IMR-90 (cell line): ENCODE measurements around the gene ELFN1. TPM values are rescaled to one million over a fixed set of nuclear protein-coding genes. Genes with fewer than 3 reads are reported as not detected.

Source experiments
- ATAC-seq: fragments of 200-7000 bp; cut with Tn5 transposase; 2 replicates; pipeline ENCODE4 v1.9.1; 2020; ENCODE audit warnings: low read depth, mild to moderate bottlenecking, moderate library complexity
- BruUV-seq: library from RNA; stranded (reverse); fragments of 400-500 nt; replicated peaks from 2 replicates; lab custom pipeline; 2021; lab: Mats Ljungman, UMichigan
- CTCF ChIA-PET: fragments of 300-600 bp; formaldehyde crosslinking; extraction: SDS; loops from one replicate; lab custom pipeline; 2021; ENCODE audit warnings: antibody characterized with exemption; lab: Yijun Ruan, JAX
- POLR2A ChIA-PET: fragments of 300-600 bp; sonication (Branson Sonifier 250); formaldehyde crosslinking; loops from one replicate; lab custom pipeline; 2022; ENCODE audit warnings: antibody characterized with exemption; ENCODE audit not compliant: unreplicated experiment; lab: Charles Lee
- DNase-seq: peaks from one replicate; pipeline ENCODE4 v3.0.0; 2013
- H2AFZ ChIP-seq: replicated peaks from 2 replicates; pipeline ENCODE3; 2013; ENCODE audit warnings: low read length, mild to moderate bottlenecking; ENCODE audit not compliant: poor library complexity
- H2AK5ac ChIP-seq: 2 replicates; pipeline ENCODE4 v1.6.1; 2013; ENCODE audit warnings: low read depth, low read length, inconsistent platforms
- H2AK9ac ChIP-seq: replicated peaks from 2 replicates; pipeline ENCODE3; 2013; ENCODE audit warnings: mild to moderate bottlenecking, low read depth, low read length, moderate library complexity; ENCODE audit not compliant: poor library complexity
- H2BK120ac ChIP-seq: 2 replicates; pipeline ENCODE4 v1.6.1; 2013; ENCODE audit warnings: low read depth, low read length, inconsistent platforms
- H2BK15ac ChIP-seq: 3 replicates; pipeline ENCODE4 v1.6.1; 2013; ENCODE audit warnings: low read depth, low read length, inconsistent platforms
- H2BK20ac ChIP-seq: 2 replicates; pipeline ENCODE4 v1.6.1; 2013; ENCODE audit warnings: low read depth, mild to moderate bottlenecking, inconsistent platforms, low read length, moderate library complexity
- H2BK5ac ChIP-seq: 2 replicates; pipeline ENCODE4 v1.6.1; 2013; ENCODE audit warnings: mild to moderate bottlenecking, low read depth, low read length, inconsistent platforms; ENCODE audit not compliant: poor library complexity, severe bottlenecking
- H3K14ac ChIP-seq: replicated peaks from 2 replicates; pipeline ENCODE4 v1.6.1; 2013; ENCODE audit warnings: low read depth, low read length, inconsistent platforms
- H3K18ac ChIP-seq: 2 replicates; pipeline ENCODE4 v1.6.1; 2013; ENCODE audit warnings: low read depth, low read length, control low read depth
- H3K23ac ChIP-seq: 2 replicates; pipeline ENCODE4 v1.6.1; 2013; ENCODE audit warnings: low read depth, low read length, inconsistent platforms
- H3K27ac ChIP-seq: 2 replicates; pipeline ENCODE4 v1.5.1; 2013; ENCODE audit warnings: mild to moderate bottlenecking, control low read depth, low read length; ENCODE audit not compliant: insufficient read depth
- H3K27me3 ChIP-seq: 2 replicates; pipeline ENCODE4 v1.6.1; 2013; ENCODE audit warnings: low read length; ENCODE audit not compliant: control insufficient read depth, insufficient read depth
- H3K36me3 ChIP-seq: 2 replicates; pipeline ENCODE4 v1.6.1; 2013; ENCODE audit warnings: low read length, mixed read lengths; ENCODE audit not compliant: control insufficient read depth, insufficient read depth
- H3K4ac ChIP-seq: 2 replicates; pipeline ENCODE4 v1.6.1; 2013; ENCODE audit warnings: low read depth, low read length, inconsistent platforms
- H3K4me1 ChIP-seq: 2 replicates; pipeline ENCODE4 v1.6.1; 2013; ENCODE audit warnings: low read length, mixed read lengths; ENCODE audit not compliant: control insufficient read depth, insufficient read depth
- H3K4me2 ChIP-seq: 2 replicates; pipeline ENCODE4 v1.6.1; 2013; ENCODE audit warnings: low read depth, mild to moderate bottlenecking, control low read depth, low read length, moderate library complexity
- H3K4me3 ChIP-seq: 2 replicates; pipeline ENCODE4 v1.5.1; 2013; ENCODE audit warnings: low read depth, mild to moderate bottlenecking, control low read depth, low read length, moderate library complexity; ENCODE audit not compliant: insufficient read depth
- H3K56ac ChIP-seq: 2 replicates; pipeline ENCODE4 v1.6.1; 2013; ENCODE audit warnings: low read length, inconsistent platforms; ENCODE audit not compliant: insufficient read depth; ENCODE audit errors: extremely low read depth
- H3K79me1 ChIP-seq, 2 experiments: 2 replicates each; pipeline ENCODE4 v1.6.1; 2013; ENCODE audit warnings: low read length in 2 of 2, inconsistent platforms in 1 of 2, low read depth in 1 of 2
- H3K9ac ChIP-seq: 2 replicates; pipeline ENCODE4 v1.6.1; 2013; ENCODE audit warnings: low read depth, low read length, control low read depth
- H3K9me1 ChIP-seq: 2 replicates; pipeline ENCODE4 v1.6.1; 2013; ENCODE audit warnings: low read length, inconsistent platforms; ENCODE audit not compliant: insufficient read depth
- H3K9me3 ChIP-seq: 2 replicates; pipeline ENCODE4 v1.6.1; 2013; ENCODE audit warnings: low read length; ENCODE audit not compliant: control insufficient read depth, insufficient read depth
- H4K20me1 ChIP-seq: 2 replicates; pipeline ENCODE4 v1.6.1; 2013; ENCODE audit warnings: low read length, inconsistent platforms; ENCODE audit not compliant: insufficient read depth
- H4K5ac ChIP-seq: 2 replicates; pipeline ENCODE4 v1.6.1; 2013; ENCODE audit warnings: mild to moderate bottlenecking, low read depth, low read length, control low read depth
- H4K8ac ChIP-seq, 2 experiments: 2 replicates each; pipeline ENCODE4 v1.6.1; 2013; ENCODE audit warnings: low read depth in 2 of 2, low read length in 2 of 2, control low read depth in 1 of 2, inconsistent platforms in 1 of 2
- H4K91ac ChIP-seq: 2 replicates; pipeline ENCODE4 v1.6.1; 2013; ENCODE audit warnings: low read depth, low read length, inconsistent platforms; ENCODE audit not compliant: insufficient read depth
- BHLHE40 ChIP-seq: fragments of 150-350 bp; IDR thresholded peaks from 2 replicates; pipeline ENCODE4 v1.6.1; 2016; ENCODE audit warnings: mild to moderate bottlenecking, low read depth, low read length
- CEBPB ChIP-seq: IDR thresholded peaks from 2 replicates; pipeline ENCODE4 v1.6.1; 2012; ENCODE audit warnings: low read depth, low read length, improper control_type of control experiment
- CHD1 ChIP-seq: IDR thresholded peaks from 2 replicates; pipeline ENCODE4 v1.6.1; 2012; ENCODE audit warnings: low read depth, low read length, improper control_type of control experiment
- CTCF ChIP-seq: conservative IDR thresholded peaks from 2 replicates; pipeline ENCODE4 v1.5.1; 2012; ENCODE audit warnings: mild to moderate bottlenecking, low read depth, low read length, improper control_type of control experiment
- ELK1 ChIP-seq: fragments of 150-350 bp; IDR thresholded peaks from 2 replicates; pipeline ENCODE4 v1.6.1; 2016; ENCODE audit warnings: low read depth, mild to moderate bottlenecking, low read length, moderate library complexity, borderline replicate concordance
- FOS ChIP-seq: fragments of 150-350 bp; IDR thresholded peaks from 2 replicates; pipeline ENCODE4 v1.6.1; 2016; ENCODE audit warnings: low read depth, low read length
- MAFK ChIP-seq: IDR thresholded peaks from 2 replicates; pipeline ENCODE4 v1.6.1; 2012; ENCODE audit warnings: low read depth, low read length, improper control_type of control experiment
- MAZ ChIP-seq: IDR thresholded peaks from 2 replicates; pipeline ENCODE4 v1.6.1; 2012; ENCODE audit warnings: low read depth, mild to moderate bottlenecking, low read length, improper control_type of control experiment, moderate library complexity, borderline replicate concordance
- MXI1 ChIP-seq: IDR thresholded peaks from 2 replicates; pipeline ENCODE4 v1.6.1; 2012; ENCODE audit warnings: low read depth, mild to moderate bottlenecking, low read length, moderate library complexity, borderline replicate concordance
- NFE2L2 ChIP-seq: fragments of 150-350 bp; IDR thresholded peaks from 2 replicates; pipeline ENCODE4 v1.6.1; 2016; ENCODE audit warnings: low read depth, mild to moderate bottlenecking, low read length
- POLR2A ChIP-seq: IDR thresholded peaks from 2 replicates; pipeline ENCODE4 v1.6.1; 2012; ENCODE audit warnings: mild to moderate bottlenecking, low read depth, low read length
- RAD21 ChIP-seq: IDR thresholded peaks from 2 replicates; pipeline ENCODE4 v1.6.1; 2012; ENCODE audit warnings: low read length, improper control_type of control experiment
- RCOR1 ChIP-seq: IDR thresholded peaks from 2 replicates; pipeline ENCODE4 v1.6.1; 2012; ENCODE audit warnings: mild to moderate bottlenecking, low read length, improper control_type of control experiment; ENCODE audit not compliant: insufficient replicate concordance
- RFX5 ChIP-seq: IDR thresholded peaks from 2 replicates; pipeline ENCODE4 v1.8.0; 2012; ENCODE audit warnings: low read depth, mild to moderate bottlenecking, low read length, moderate library complexity
- SMC3 ChIP-seq: fragments of 150-350 bp; IDR thresholded peaks from 2 replicates; pipeline ENCODE4 v1.6.1; 2016; ENCODE audit warnings: low read depth, mild to moderate bottlenecking, antibody characterized with exemption, low read length, moderate library complexity
- USF2 ChIP-seq: fragments of 150-350 bp; IDR thresholded peaks from 2 replicates; pipeline ENCODE4 v1.6.1; 2017; ENCODE audit warnings: mild to moderate bottlenecking, antibody characterized with exemption, low read length, low read depth
- WGBS, 2 experiments: methylation state at CpG; one replicate each; pipeline versions ENCODE4 v1.1.5 to v1.1.7; 2013; ENCODE audit warnings: missing lambda C conversion rate in 2 of 2; ENCODE audit not compliant: insufficient read length in 1 of 2; ENCODE audit errors: extremely low coverage in 2 of 2; 5-methylcytosine and 5-hydroxymethylcytosine counted together
- dilution Hi-C: fragments of 300-500 bp; cut with HindIII; formaldehyde crosslinking; loops from one replicate; pipeline ENCODE4 v1.14.3; 2018; ENCODE audit warnings: low sequenced_read_pairs; ENCODE audit not compliant: unreplicated experiment
- in situ Hi-C: fragments of 300-500 bp; cut with MboI; formaldehyde crosslinking; loops from 3 replicates; pipeline ENCODE4 v1.14.3; 2019; ENCODE audit warnings: low sequenced_read_pairs, inconsistent platforms, mixed read lengths
- intact Hi-C: fragments of 100-400 bp; cut with micrococcal nuclease; formaldehyde crosslinking; loops from 2 replicates; pipeline ENCODE4 v1.10.0; 2022
- polyA plus RNA-seq, 3 experiments: library from polyadenylated mRNA; depleted of rRNA; stranded (reverse); fragments of >200 nt; gene quantifications; 2 replicates each; pipeline ENCODE4 v1.2.3, GENCODE V29; 2012; ENCODE audit warnings: low replicate concordance in 1 of 3
- total RNA-seq: library from RNA; depleted of rRNA; stranded (reverse); fragments of >200 nt; gene quantifications from 2 replicates; pipeline ENCODE4 v1.2.3, GENCODE V29; 2012

Gene ELFN1
- total and polyA plus RNA-seq, 2 of the 4 experiments (the other 2 are of a cell fraction) = 1.6 to 5.2 TPM

GRCh38 chr7:1647961-1648672 is 22.0 kb upstream of the ELFN1 start:
- H3K9me3 ChIP-seq = no peaks in the 10 kb centered on the region
- dilution Hi-C loops = no loop called here
- H3K23ac ChIP-seq = no peak overlapping the region
- no peak overlapping the region for H2AK9ac ChIP-seq
- no TSS peak for BruUV-seq
- CTCF ChIA-PET = no interaction called here
- H3K4ac ChIP-seq = no peak overlapping the region
- no peak for DNase-seq
- peak; percentile 60 for ATAC-seq
- no peak overlapping the region for H2BK20ac ChIP-seq
- no peak overlapping the region for H3K9ac ChIP-seq
- H3K56ac ChIP-seq = no peak overlapping the region
- H3K18ac ChIP-seq = no peak overlapping the region
- POLR2A ChIA-PET = no interaction called here
- H3K4me1 ChIP-seq = no peaks in the 10 kb centered on the region
- 17% methylated on average over 9 of the region's 31 CpGs; no CpG with 5 or more reads in 1 of the 2 experiments for WGBS, 2 experiments
- no peak overlapping the region for H3K4me3 ChIP-seq
- H4K5ac ChIP-seq = no peak overlapping the region
- no peak overlapping the region for H2BK120ac ChIP-seq
- H3K36me3 ChIP-seq = no peaks in the 10 kb centered on the region
- H3K79me1 ChIP-seq = no peaks in the 10 kb centered on the region
- peak overlapping the region; percentile 40 for H2AFZ ChIP-seq
- TF ChIP-seq RFX5 = no peak
- no peak for TF ChIP-seq CHD1
- no peak for TF ChIP-seq MAFK
- no peak for TF ChIP-seq CEBPB
- no peak for TF ChIP-seq BHLHE40
- no peak for TF ChIP-seq RCOR1
- no peak for TF ChIP-seq ELK1
- no peak for TF ChIP-seq POLR2A
- no peak for TF ChIP-seq USF2
- TF ChIP-seq MXI1 = no peak
- TF ChIP-seq SMC3 = no peak
- TF ChIP-seq FOS = no peak
- TF ChIP-seq RAD21 = no peak
- TF ChIP-seq NFE2L2 = no peak
- TF ChIP-seq MAZ = no peak
- TF ChIP-seq CTCF = no peak
- H2BK15ac ChIP-seq = no peak overlapping the region
- H3K9me1 ChIP-seq = no peaks in the 10 kb centered on the region
- peaks cover 49% of the 10 kb centered on the region for H3K27me3 ChIP-seq
- intact Hi-C loops = no loop called here
- H4K8ac ChIP-seq = no peak overlapping the region
- H3K14ac ChIP-seq = no peak overlapping the region
- H3K4me2 ChIP-seq = no peak overlapping the region
- no peak overlapping the region for H4K91ac ChIP-seq
- no peak overlapping the region for H3K27ac ChIP-seq
- no peaks in the 10 kb centered on the region for H4K20me1 ChIP-seq
- in situ Hi-C loops = no loop called here
- no peak overlapping the region for H2AK5ac ChIP-seq
- H2BK5ac ChIP-seq = no peak overlapping the region
